ENCODE measurements around the gene DOCK8. TPM values are rescaled to one million over a fixed set of nuclear protein-coding genes. Genes with fewer than 3 reads are reported as not detected.
A peak's percentile ranks its signal among the peaks of the same experiment; 100 is the strongest.

DOCK8 gene
- total RNA-seq, 4 donors from 2014 or later, result 9.0 to 17.9 (median 13.6) TPM

DNA sequence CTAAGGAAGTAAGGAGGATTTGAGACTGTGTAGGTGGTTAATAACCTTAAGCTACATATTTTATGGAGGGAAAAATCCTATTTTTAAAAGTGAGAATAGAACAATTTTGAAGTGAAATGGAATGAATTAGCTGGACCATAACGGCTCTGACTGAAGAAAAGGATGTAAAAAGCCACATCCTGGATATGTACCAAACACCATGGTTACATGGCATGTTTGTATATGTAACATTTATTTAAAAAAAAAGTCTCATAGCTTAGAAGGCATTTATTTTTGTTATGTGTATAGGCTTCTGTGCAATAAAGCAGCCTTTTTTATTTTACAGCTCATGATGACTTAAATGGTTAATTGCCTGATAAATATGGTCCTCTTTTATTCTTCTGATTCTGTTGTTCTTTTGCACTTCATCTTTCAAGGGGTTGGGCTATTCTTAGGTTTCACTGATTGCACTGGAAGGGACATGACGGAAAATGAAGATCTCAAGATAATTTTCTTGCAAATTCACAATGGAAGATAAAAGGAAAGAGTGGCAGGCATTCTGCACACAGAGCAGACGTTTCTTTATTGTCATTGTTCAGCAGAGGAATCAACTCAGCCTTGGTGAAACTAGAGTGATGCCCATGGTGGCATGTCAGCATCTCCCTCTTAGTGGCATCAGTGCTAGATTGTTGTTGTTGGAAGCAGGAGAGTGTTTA lies 63.1 kb downstream of the DOCK8 start:
- 48 to 57% methylated on average over 3 of the region's 3 CpGs for WGBS, 2 donors
- no peak for TF ChIP-seq POLR2A (IDR thresholded peaks at IDR 0.05)
- TF ChIP-seq, protein P1, sequence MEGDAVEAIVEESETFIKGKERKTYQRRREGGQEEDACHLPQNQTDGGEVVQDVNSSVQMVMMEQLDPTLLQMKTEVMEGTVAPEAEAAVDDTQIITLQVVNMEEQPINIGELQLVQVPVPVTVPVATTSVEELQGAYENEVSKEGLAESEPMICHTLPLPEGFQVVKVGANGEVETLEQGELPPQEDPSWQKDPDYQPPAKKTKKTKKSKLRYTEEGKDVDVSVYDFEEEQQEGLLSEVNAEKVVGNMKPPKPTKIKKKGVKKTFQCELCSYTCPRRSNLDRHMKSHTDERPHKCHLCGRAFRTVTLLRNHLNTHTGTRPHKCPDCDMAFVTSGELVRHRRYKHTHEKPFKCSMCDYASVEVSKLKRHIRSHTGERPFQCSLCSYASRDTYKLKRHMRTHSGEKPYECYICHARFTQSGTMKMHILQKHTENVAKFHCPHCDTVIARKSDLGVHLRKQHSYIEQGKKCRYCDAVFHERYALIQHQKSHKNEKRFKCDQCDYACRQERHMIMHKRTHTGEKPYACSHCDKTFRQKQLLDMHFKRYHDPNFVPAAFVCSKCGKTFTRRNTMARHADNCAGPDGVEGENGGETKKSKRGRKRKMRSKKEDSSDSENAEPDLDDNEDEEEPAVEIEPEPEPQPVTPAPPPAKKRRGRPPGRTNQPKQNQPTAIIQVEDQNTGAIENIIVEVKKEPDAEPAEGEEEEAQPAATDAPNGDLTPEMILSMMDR (IDR thresholded peaks at IDR 0.05), result no peak
- no peak for TF ChIP-seq EP300 (IDR thresholded peaks at IDR 0.05)
- Histone ChIP-seq H3K4me1 (peaks cover 0 to 6% (median 2%) of the 10 kb centered on the region in 4 donors), H3K27ac (peak overlapping the region in 1 of 4 donors; percentile 62), H3K36me3 (no peaks in the 10 kb centered on the region), H3K9me3 (no peaks in the 10 kb centered on the region), H3K4me3 (no peak overlapping the region), H3K27me3 (no peaks in the 10 kb centered on the region)
- no peak for DNase-seq (ENCODE audit: low spot score in 2 of 2)

DNA sequence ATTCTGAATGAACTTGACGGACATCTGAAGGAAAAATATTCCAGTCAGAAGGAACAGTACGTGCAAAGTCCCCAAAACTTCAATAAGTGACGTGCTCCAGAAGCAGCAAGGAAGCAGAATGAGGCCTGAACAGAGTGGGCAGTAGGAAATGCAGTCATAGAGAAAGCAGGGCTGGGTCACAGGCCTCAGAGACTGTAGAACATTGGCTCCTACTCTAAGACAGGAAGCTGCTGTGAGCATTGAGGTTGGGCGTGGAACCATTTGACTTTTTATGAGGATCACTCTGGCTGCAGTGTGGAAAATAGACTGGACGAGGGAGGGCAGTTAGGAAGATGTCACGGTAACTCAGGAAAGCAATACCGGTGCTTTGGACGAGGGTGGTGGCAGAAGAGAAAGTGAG lies 64.0 kb downstream of the DOCK8 start:
- no peak overlapping the region for H3K4me3 ChIP-seq
- H3K27ac ChIP-seq, result peak overlapping the region in 1 of 4 donors; percentile 62
- peaks cover 0 to 6% (median 2%) of the 10 kb centered on the region in 4 donors for H3K4me1 ChIP-seq
- DNase-seq (ENCODE audit: low spot score in 2 of 2), result no peak
- TF ChIP-seq, protein P1 (IDR thresholded peaks at IDR 0.05), result no peak
- no peak for TF ChIP-seq POLR2A (IDR thresholded peaks at IDR 0.05)
- TF ChIP-seq EP300 (IDR thresholded peaks at IDR 0.05), result no peak
- H3K27me3 ChIP-seq, result no peaks in the 10 kb centered on the region
- WGBS, 2 donors, result 69 to 75% methylated on average over 8 of the region's 8 CpGs
- no peaks in the 10 kb centered on the region for H3K36me3 ChIP-seq
- no peaks in the 10 kb centered on the region for H3K9me3 ChIP-seq

DNA sequence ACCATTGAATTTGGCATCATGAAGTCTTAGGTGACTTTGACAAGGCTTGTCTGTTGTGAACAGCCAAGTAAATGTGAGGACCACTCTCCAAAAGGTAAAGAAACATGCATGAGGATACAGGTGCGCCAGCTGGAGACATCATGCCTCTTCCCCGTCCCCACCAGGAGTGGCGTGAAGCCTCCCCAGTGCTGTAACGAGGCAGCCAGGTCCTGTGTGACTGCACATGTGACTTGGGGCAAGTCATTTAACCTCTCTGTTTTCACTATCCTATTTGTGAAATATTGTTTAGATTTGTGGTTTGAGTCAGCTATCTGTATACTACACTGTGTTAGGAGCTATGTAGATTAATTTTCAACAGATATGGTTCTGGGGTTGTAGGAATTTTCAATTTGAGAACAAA lies 65.0 kb downstream of the DOCK8 start:
- no peaks in the 10 kb centered on the region for H3K9me3 ChIP-seq
- H3K27me3 ChIP-seq, result no peaks in the 10 kb centered on the region
- DNase-seq (ENCODE audit: low spot score in 2 of 2), result no peak
- TF ChIP-seq EP300 (IDR thresholded peaks at IDR 0.05) (no peak), POLR2A (IDR thresholded peaks at IDR 0.05) (no peak)
- TF ChIP-seq, protein P1 (IDR thresholded peaks at IDR 0.05), result no peak
- 66 to 83% methylated on average over 4 of the region's 4 CpGs for WGBS, 2 donors
- H3K4me1 ChIP-seq, result peaks cover 0 to 6% (median 2%) of the 10 kb centered on the region in 4 donors
- no peaks in the 10 kb centered on the region for H3K36me3 ChIP-seq
- H3K27ac ChIP-seq, result no peak overlapping the region
- no peak overlapping the region for H3K4me3 ChIP-seq

DNA sequence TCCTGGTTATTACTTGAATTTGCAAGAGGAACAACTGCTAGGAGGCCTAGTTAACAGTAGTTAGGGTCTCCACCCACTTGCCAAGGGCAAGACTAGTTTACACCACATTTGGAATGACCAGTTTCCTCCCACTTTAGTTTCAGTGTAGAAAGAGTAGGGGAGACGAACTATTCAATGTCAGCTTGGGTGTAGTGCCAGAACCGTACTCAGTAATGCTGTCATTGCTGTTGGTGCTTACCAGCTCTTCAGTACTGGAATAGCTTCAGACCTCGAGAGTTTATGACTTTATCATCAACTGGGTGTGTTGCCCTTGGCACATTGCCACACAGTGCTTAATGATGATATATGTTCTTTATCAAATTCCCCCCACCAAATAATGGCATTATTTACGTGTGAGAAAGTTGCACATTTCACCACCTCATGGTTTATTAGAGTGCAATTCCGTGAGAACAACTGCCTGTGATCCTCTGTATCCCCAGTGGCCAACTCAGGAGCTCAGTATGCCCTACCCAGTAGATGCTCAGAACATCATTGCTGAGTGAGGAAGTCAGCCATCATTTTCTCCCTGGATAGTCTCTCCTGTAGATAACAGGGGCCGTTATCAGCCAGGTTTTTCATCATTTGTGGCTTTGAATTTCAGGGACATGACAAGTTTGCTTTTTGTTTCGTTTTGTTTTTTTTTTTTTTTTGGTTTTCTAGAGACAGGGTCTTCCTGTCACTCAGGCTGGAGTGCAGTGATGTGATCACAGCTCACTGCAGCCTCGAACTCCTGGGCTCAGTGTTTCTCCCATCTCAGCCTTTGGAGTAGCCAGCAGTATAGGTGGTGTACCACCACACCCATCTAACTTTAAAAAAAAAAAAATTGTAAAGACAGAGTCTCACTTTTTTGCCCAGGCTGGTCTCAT lies 67.3 kb downstream of the DOCK8 start:
- H3K27ac ChIP-seq, result no peak overlapping the region
- TF ChIP-seq POLR2A (IDR thresholded peaks at IDR 0.05), result no peak
- TF ChIP-seq, protein P1 (IDR thresholded peaks at IDR 0.05), result no peak
- TF ChIP-seq EP300 (IDR thresholded peaks at IDR 0.05), result no peak
- WGBS, 2 donors, result 53 to 60% methylated on average over 8 of the region's 8 CpGs

More for the DNA sequence above, 67.3 kb downstream of the DOCK8 start:
- H3K4me1 ChIP-seq, result peaks cover 0 to 6% (median 2%) of the 10 kb centered on the region in 4 donors
- H3K4me3 ChIP-seq, result no peak overlapping the region
- H3K27me3 ChIP-seq, result no peaks in the 10 kb centered on the region
- no peaks in the 10 kb centered on the region for H3K9me3 ChIP-seq
- DNase-seq (ENCODE audit: low spot score in 2 of 2), result no peak
- H3K36me3 ChIP-seq, result no peaks in the 10 kb centered on the region
